K562 (cell line): Measurements from ENCODE around the gene WWOX. TPM values are rescaled to one million over a fixed set of nuclear protein-coding genes. Genes with fewer than 3 reads are reported as not detected.

ENCODE experiments used
- ATAC-seq: fragments of 200-7000 bp; cut with Tn5 transposase; 3 replicates; pipeline ENCODE4 v1.9.1; 2020; ENCODE audit warnings: moderate library complexity
- BruUV-seq: library from RNA; stranded (reverse); fragments of 400-500 nt; replicated peaks from 2 replicates; lab custom pipeline; 2021; lab: Mats Ljungman, UMichigan
- CTCF ChIA-PET: fragments of 300-600 bp; formaldehyde crosslinking; extraction: SDS; loops from one replicate; lab custom pipeline; 2021; ENCODE audit warnings: low intra/inter-chr PET ratio; lab: Yijun Ruan, JAX
- POLR2A ChIA-PET: fragments of 300-600, 350-650 bp; sonication (Branson Sonifier 250); formaldehyde crosslinking; extraction: SDS; loops from one replicate; lab custom pipeline; 2021; ENCODE audit warnings: antibody characterized with exemption, inconsistent platforms; lab: Yijun Ruan, JAX
- DNase-seq, 4 experiments: peaks; one replicate each; pipeline versions ENCODE4 v3.0.0 to v3.0.0-alpha.2; 2011 to 2018; ENCODE audit warnings: low spot score in 3 of 4, mixed read lengths in 3 of 4; ENCODE audit errors: extremely low read depth in 1 of 4
- FAIRE-seq: peaks from 2 replicates; lab custom pipeline; 2011; peaks lifted over from hg19 to GRCh38; lab: Jason Lieb, UNC
- H2AFZ ChIP-seq: 2 replicates; pipeline ENCODE4 v1.6.0; 2011; ENCODE audit warnings: low read depth, low read length, control low read depth, inconsistent platforms
- H3K27ac ChIP-seq: fragments of 200-600 bp; 3 replicates; pipeline ENCODE4 v1.8.0; 2011; ENCODE audit warnings: low read depth, mild to moderate bottlenecking, control low read depth, inconsistent platforms, low read length, moderate library complexity, mixed read lengths; ENCODE audit errors: extremely low read depth
- H3K27me3 ChIP-seq, 2 experiments: fragments of 300-600 bp in 1 of 2; 2 replicates in 1 of 2; 3 replicates in 1 of 2; pipeline versions ENCODE4 v1.6.0 to v1.8.0; 2011; ENCODE audit warnings: inconsistent platforms in 2 of 2, low read length in 2 of 2, mild to moderate bottlenecking in 1 of 2, mixed read lengths in 1 of 2, moderate library complexity in 1 of 2; ENCODE audit not compliant: control insufficient read depth in 2 of 2, insufficient read depth in 2 of 2
- H3K36me3 ChIP-seq: fragments of 300-600 bp; 3 replicates; pipeline ENCODE4 v1.8.0; 2011; ENCODE audit warnings: mild to moderate bottlenecking, low read length, inconsistent platforms; ENCODE audit not compliant: control insufficient read depth, insufficient read depth
- H3K4me1 ChIP-seq, 2 experiments: fragments of 200-600 bp in 1 of 2; replicated peaks in 1 of 2; 2 replicates in 1 of 2; 3 replicates in 1 of 2; pipeline versions ENCODE4 v1.5.1 to v1.8.0; 2011; ENCODE audit warnings: inconsistent platforms in 2 of 2, low read length in 2 of 2, mild to moderate bottlenecking in 1 of 2, mixed read lengths in 1 of 2, moderate library complexity in 1 of 2; ENCODE audit not compliant: control insufficient read depth in 2 of 2, insufficient read depth in 2 of 2
- H3K4me2 ChIP-seq: 2 replicates; pipeline ENCODE4 v1.6.1; 2011; ENCODE audit warnings: low read length, control low read depth, inconsistent platforms, mixed read lengths; ENCODE audit not compliant: insufficient read depth
- H3K4me3 ChIP-seq: fragments of 200-600 bp; sonication (generic), shearing (Covaris generic); 2 replicates; pipeline ENCODE4 v1.5.1; 2016; ENCODE audit warnings: control low read depth, inconsistent platforms
- H3K79me2 ChIP-seq: fragments of 200-600 bp; 3 replicates; pipeline ENCODE4 v1.8.0; 2011; ENCODE audit warnings: low read length, inconsistent platforms; ENCODE audit not compliant: control insufficient read depth, insufficient read depth
- H3K9ac ChIP-seq, 2 experiments: 2 replicates each; pipeline versions ENCODE4 v1.6.0 to v1.6.1; 2011; ENCODE audit warnings: low read depth in 2 of 2, low read length in 2 of 2, control low read depth in 1 of 2, inconsistent platforms in 1 of 2, mild to moderate bottlenecking in 1 of 2, mixed read lengths in 1 of 2; ENCODE audit not compliant: insufficient read depth in 1 of 2
- H3K9me1 ChIP-seq: one replicate; pipeline ENCODE4 v1.6.0; 2011; ENCODE audit warnings: inconsistent platforms, mild to moderate bottlenecking, low read length, moderate library complexity; ENCODE audit not compliant: control insufficient read depth, insufficient read depth
- H3K9me3 ChIP-seq: replicated peaks from 2 replicates; pipeline ENCODE4 v1.5.1; 2011; ENCODE audit warnings: low read depth, low read length, inconsistent platforms; ENCODE audit not compliant: control insufficient read depth, insufficient read depth
- H4K20me1 ChIP-seq: replicated peaks from 2 replicates; pipeline ENCODE4 v1.6.1; 2011; ENCODE audit warnings: low read length, inconsistent platforms, mixed read lengths; ENCODE audit not compliant: control insufficient read depth, insufficient read depth
- E2F8 ChIP-seq: fragments of 450-650 bp; IDR thresholded peaks from 2 replicates; pipeline ENCODE4 v1.7.1; 2018; ENCODE audit warnings: mild to moderate bottlenecking, low read depth; ENCODE audit not compliant: partially characterized antibody
- ETV6 ChIP-seq, 3 experiments: fragments of 150-350 bp in 1 of 3; sonication (generic) in 1 of 3; formaldehyde crosslinking in 1 of 3; IDR thresholded peaks; 2 replicates each; pipeline versions ENCODE4 v1.6.1 to v1.8.0; 2014 to 2022; ENCODE audit warnings: borderline replicate concordance in 2 of 3, low read depth in 2 of 3, antibody characterized with exemption in 1 of 3, low read length in 1 of 3, mild to moderate bottlenecking in 1 of 3, missing genetic modification reagents in 1 of 3
- GABPA ChIP-seq: fragments of 200-800 bp; sonication (Bioruptor generic); conservative IDR thresholded peaks from 2 replicates; pipeline ENCODE4 v1.6.1; 2016; ENCODE audit warnings: low read depth, missing genetic modification characterization, missing compliant biosample characterization
- SNAPC5 ChIP-seq: fragments of 250-450 bp; sonication (Bioruptor Pico); IDR thresholded peaks from 2 replicates; pipeline ENCODE4 v1.8.0; 2021; ENCODE audit warnings: moderate library complexity, mild to moderate bottlenecking, inconsistent platforms
- ZNF232 ChIP-seq: sonication (generic); formaldehyde crosslinking; IDR thresholded peaks from 2 replicates; pipeline ENCODE4 v1.8.0; 2022; ENCODE audit warnings: mild to moderate bottlenecking, missing genetic modification reagents
- ZNF639 ChIP-seq, 2 experiments: fragments of 200-800 bp in 1 of 2; sonication (Bioruptor generic) in 1 of 2; sonication (generic) in 1 of 2; formaldehyde crosslinking in 1 of 2; IDR thresholded peaks in 1 of 2; conservative IDR thresholded peaks in 1 of 2; 2 replicates each; pipeline versions ENCODE4 v1.5.0 to v1.6.1; 2016 to 2020; ENCODE audit warnings: missing compliant biosample characterization in 1 of 2, missing genetic modification characterization in 1 of 2, missing genetic modification reagents in 1 of 2
- WGBS: fragments of 100-300 bp; shearing (Covaris generic); methylation state at CpG from one replicate; pipeline ENCODE4 v1.1.6; 2016; ENCODE audit warnings: low coverage, mixed read lengths; ENCODE audit not compliant: insufficient coverage; ENCODE audit errors: missing lambda C conversion rate; 5-methylcytosine and 5-hydroxymethylcytosine counted together
- in situ Hi-C: fragments of 300-500 bp; cut with MboI; formaldehyde crosslinking; loops from 4 replicates; pipeline ENCODE4 v1.15.0; 2018; ENCODE audit warnings: inconsistent platforms, mixed read lengths
- intact Hi-C: fragments of 100-400 bp; cut with micrococcal nuclease; formaldehyde crosslinking; loops from 2 replicates; pipeline ENCODE4 v1.14.2; 2022
- polyA plus RNA-seq, 8 experiments: library from polyadenylated mRNA; depleted of rRNA in 4 of 8; stranded (reverse) in 5 of 8; unstranded in 3 of 8; fragments of >200 nt; fragmentation: Nextera tagmentation in 2 of 8; fragmentation: Illumina TruSeq in 1 of 8; extraction: Ambion mirVana in 2 of 8; extraction: Trizol in 1 of 8; gene quantifications; 2 replicates each; pipeline versions ENCODE4 v1.2.1 to v1.2.3, GENCODE V29; 2011 to 2014; ENCODE audit warnings: inconsistent platforms in 1 of 8, missing spikeins in 1 of 8
- total RNA-seq, 7 experiments: library from RNA; depleted of rRNA in 6 of 7; stranded (reverse); fragments of >200 nt in 6 of 7; fragmentation: Illumina TruSeq in 2 of 7; extraction: Trizol in 2 of 7; gene quantifications; 2 replicates each; pipeline versions ENCODE4 v1.2.1 to v1.2.3, GENCODE V29; 2011 to 2021; ENCODE audit warnings: low replicate concordance in 1 of 7

The WWOX gene
- total and polyA plus RNA-seq, 9 of the 15 experiments (the other 6 are each of a cell fraction or from before 2014, with no cell fraction given) = 1.6 to 22.7 (median 8.1) TPM

- H3K79me2 ChIP-seq = no peaks in the 10 kb centered on the region
- ATAC-seq = no peak
- no peaks in the 10 kb centered on the region for H3K9me1 ChIP-seq
- no peak overlapping the region for H3K9ac ChIP-seq
- no peaks in the 10 kb centered on the region for H3K4me1 ChIP-seq
- intact Hi-C loops (no loop called here), in situ Hi-C loops (no loop called here)
- no peak overlapping the region for H3K4me3 ChIP-seq
- BruUV-seq = no TSS peak
- POLR2A ChIA-PET = interaction anchor here (0.9 kb wide), 1 partner anchor 65 kb away, joined by 4 read pairs; no protein-coding TSS in a partner anchor
- no peaks in the 10 kb centered on the region; the same call in 1 of the 2 replicates for H4K20me1 ChIP-seq
- CTCF ChIA-PET = no interaction called here
- no peak for DNase-seq
- no peaks in the 10 kb centered on the region for H3K9me3 ChIP-seq
- H3K27me3 ChIP-seq = peaks cover 2 to 5% of the 10 kb centered on the region in 2 experiments; a peak in 2 of 5 replicates
- FAIRE-seq = no peak
- no peak overlapping the region for H3K27ac ChIP-seq
- TF ChIP-seq ZNF232 (CRISPR knock-in tag) = no peak
- no peak for TF ChIP-seq ZNF639 (CRISPR knock-in tag; conservative IDR thresholded peaks at IDR 0.05 in 1 of 2, IDR thresholded peaks at IDR 0.05 in 1 of 2)
- no peak for TF ChIP-seq E2F8
- no peak for TF ChIP-seq SNAPC5 (CRISPR knock-in tag)
- no peak for TF ChIP-seq GABPA (tag)
- TF ChIP-seq ETV6 (IDR thresholded peaks at IDR 0.05; ENCODE audit: borderline replicate concordance in 1 of 2, low read depth in 2 of 2, low read length in 1 of 2) = no peak
- TF ChIP-seq ETV6 (CRISPR knock-in tag; IDR thresholded peaks at IDR 0.05; ENCODE audit: borderline replicate concordance) = no peak
- WGBS = 0% methylated on average over 6 of the region's 6 CpGs
- no peak overlapping the region for H3K4me2 ChIP-seq
- no peak overlapping the region for H2AFZ ChIP-seq
- H3K36me3 ChIP-seq = no peaks in the 10 kb centered on the region
Observed at GRCh38 chr16:78704416-78704815, 605.0 kb downstream of the WWOX start.
